Right atrium auricular region (tissue), 2 donors: ENCODE data around the gene MAGI1. TPM values are rescaled to one million over a fixed set of nuclear protein-coding genes. Genes with fewer than 3 reads are reported as not detected.

Experiments used
- DNase-seq: peaks from one replicate; pipeline ENCODE4 v3.0.0-alpha.2; 2019; ENCODE audit warnings: low spot score
- H3K27ac ChIP-seq, 2 donors: fragments of 200-600 bp; sonication (generic); 1 replicate in 1 of 2; 2 replicates in 1 of 2; pipeline ENCODE4 v1.5.1; 2016 to 2019
- H3K27me3 ChIP-seq, 2 donors: fragments of 200-600 bp; sonication (generic); one replicate each; pipeline versions ENCODE4 v1.5.1 to v1.6.0; 2017 to 2019
- H3K36me3 ChIP-seq: fragments of 200-600 bp; sonication (generic); one replicate; pipeline ENCODE4 v1.5.1; 2016
- H3K4me1 ChIP-seq, 2 donors: fragments of 200-600 bp; sonication (generic); one replicate each; pipeline versions ENCODE4 v1.5.1 to v1.6.0; 2017 to 2019
- H3K4me3 ChIP-seq, 2 donors: fragments of 200-600 bp; sonication (generic); 1 replicate in 1 of 2; 2 replicates in 1 of 2; pipeline ENCODE4 v1.5.1; 2017 to 2019; ENCODE audit warnings: mild to moderate bottlenecking in 1 of 2, moderate library complexity in 1 of 2
- H3K9me3 ChIP-seq, 2 donors: fragments of 200-600 bp; sonication (generic); one replicate each; pipeline ENCODE4 v1.5.1; 2019
- total RNA-seq, 2 donors: library from RNA; depleted of rRNA; stranded (reverse); fragments of >200 nt; gene quantifications; one replicate each; pipeline ENCODE4 v1.1.0, GENCODE V29; 2016
- TF ChIP-seq, protein P1 (sequence below), 2 donors: fragments of 200-600 bp; sonication (generic); IDR thresholded peaks; one replicate each; pipeline ENCODE4 v1.5.1; 2019; ENCODE audit warnings: antibody characterized with exemption in 2 of 2

The MAGI1 gene
- total RNA-seq, 2 donors from 2014 or later = 28.5 to 34.8 TPM

DNA sequence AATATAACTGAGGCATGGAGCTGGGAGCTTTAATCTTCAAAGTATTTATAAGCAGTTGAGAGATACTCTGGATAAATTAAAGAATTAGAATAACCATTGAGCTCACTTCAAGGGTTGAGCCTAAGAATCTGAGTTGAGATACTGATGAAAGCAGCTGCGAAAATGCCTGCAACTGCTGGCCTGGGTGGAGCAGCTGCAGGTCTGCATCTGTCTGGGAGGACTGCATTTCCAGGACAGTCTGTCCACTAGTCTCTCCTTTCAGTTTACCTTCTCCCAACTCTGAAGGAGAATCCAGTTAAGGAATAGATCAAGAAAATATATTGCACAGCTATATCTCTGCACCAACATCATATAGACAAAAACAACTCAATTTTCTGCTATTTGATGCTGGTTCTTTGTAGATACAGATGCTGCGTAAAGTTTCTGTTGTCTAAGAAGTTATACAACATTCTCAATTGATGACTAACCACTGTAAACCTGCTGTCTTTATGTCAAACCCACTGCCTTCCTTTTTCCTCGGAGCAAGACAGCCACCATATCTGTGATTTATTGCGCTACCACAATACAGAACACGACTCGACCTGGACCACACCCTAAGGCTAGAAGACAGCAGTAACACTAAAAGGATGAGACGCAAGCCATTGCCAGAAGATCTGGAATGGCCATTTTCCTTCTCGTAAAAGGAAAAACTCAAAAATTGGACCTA is 245.1 kb downstream of the MAGI1 start:
- H3K4me1 ChIP-seq = no peaks in the 10 kb centered on the region
- H3K27ac ChIP-seq = no peak overlapping the region
- no peaks in the 10 kb centered on the region for H3K27me3 ChIP-seq
- no peak overlapping the region for H3K4me3 ChIP-seq
- TF ChIP-seq, protein P1, sequence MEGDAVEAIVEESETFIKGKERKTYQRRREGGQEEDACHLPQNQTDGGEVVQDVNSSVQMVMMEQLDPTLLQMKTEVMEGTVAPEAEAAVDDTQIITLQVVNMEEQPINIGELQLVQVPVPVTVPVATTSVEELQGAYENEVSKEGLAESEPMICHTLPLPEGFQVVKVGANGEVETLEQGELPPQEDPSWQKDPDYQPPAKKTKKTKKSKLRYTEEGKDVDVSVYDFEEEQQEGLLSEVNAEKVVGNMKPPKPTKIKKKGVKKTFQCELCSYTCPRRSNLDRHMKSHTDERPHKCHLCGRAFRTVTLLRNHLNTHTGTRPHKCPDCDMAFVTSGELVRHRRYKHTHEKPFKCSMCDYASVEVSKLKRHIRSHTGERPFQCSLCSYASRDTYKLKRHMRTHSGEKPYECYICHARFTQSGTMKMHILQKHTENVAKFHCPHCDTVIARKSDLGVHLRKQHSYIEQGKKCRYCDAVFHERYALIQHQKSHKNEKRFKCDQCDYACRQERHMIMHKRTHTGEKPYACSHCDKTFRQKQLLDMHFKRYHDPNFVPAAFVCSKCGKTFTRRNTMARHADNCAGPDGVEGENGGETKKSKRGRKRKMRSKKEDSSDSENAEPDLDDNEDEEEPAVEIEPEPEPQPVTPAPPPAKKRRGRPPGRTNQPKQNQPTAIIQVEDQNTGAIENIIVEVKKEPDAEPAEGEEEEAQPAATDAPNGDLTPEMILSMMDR (IDR thresholded peaks at IDR 0.05) = no peak
- no peak for DNase-seq
- H3K9me3 ChIP-seq = no peaks in the 10 kb centered on the region
- no peaks in the 10 kb centered on the region for H3K36me3 ChIP-seq

GRCh38 chr3:65788461-65788860 is 250.3 kb downstream of the MAGI1 start:
- Histone ChIP-seq H3K4me1 (peaks cover 0 to 11% of the 10 kb centered on the region in 2 donors), H3K27ac (no peak overlapping the region), H3K36me3 (no peaks in the 10 kb centered on the region), H3K4me3 (no peak overlapping the region), H3K27me3 (no peaks in the 10 kb centered on the region), H3K9me3 (no peaks in the 10 kb centered on the region)
- TF ChIP-seq, protein P1 (IDR thresholded peaks at IDR 0.05) = no peak
- no peak for DNase-seq

GRCh38 chr3:65787827-65788226 is 250.9 kb downstream of the MAGI1 start:
- no peaks in the 10 kb centered on the region for H3K9me3 ChIP-seq
- H3K27ac ChIP-seq = no peak overlapping the region
- TF ChIP-seq, protein P1 (IDR thresholded peaks at IDR 0.05) = no peak
- H3K27me3 ChIP-seq = no peaks in the 10 kb centered on the region
- H3K36me3 ChIP-seq = no peaks in the 10 kb centered on the region
- peaks cover 0 to 11% of the 10 kb centered on the region in 2 donors for H3K4me1 ChIP-seq
- H3K4me3 ChIP-seq = no peak overlapping the region
- DNase-seq = no peak

- Histone ChIP-seq H3K27me3 (no peaks in the 10 kb centered on the region), H3K9me3 (no peaks in the 10 kb centered on the region), H3K27ac (no peak overlapping the region), H3K36me3 (no peaks in the 10 kb centered on the region), H3K4me3 (no peak overlapping the region), H3K4me1 (peaks cover 0 to 11% of the 10 kb centered on the region in 2 donors)
- TF ChIP-seq, protein P1 (IDR thresholded peaks at IDR 0.05) = no peak
- no peak for DNase-seq
Measured at GRCh38 chr3:65787340-65787739, 251.4 kb downstream of the MAGI1 start.

DNA sequence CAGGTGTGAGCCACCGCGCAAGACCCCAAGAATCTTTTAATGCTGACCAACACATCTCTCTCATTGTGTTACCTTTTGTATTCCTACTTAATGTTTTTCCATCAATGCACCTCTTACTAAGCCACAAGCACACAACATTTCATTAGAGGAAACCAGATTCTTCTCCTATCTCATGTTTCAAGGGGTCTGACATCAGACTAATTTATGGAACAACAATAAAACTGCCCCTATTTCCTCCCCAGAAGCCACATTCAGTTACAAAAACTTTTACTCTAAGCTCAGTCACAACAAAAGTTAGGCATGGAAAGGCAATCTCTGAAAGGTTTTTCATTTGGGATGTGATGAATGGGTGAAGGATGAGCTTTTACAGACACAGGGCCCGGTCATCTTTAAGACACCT is 251.8 kb downstream of the MAGI1 start:
- H3K4me3 ChIP-seq = no peak overlapping the region
- peaks cover 0 to 11% of the 10 kb centered on the region in 2 donors for H3K4me1 ChIP-seq
- no peak for DNase-seq
- TF ChIP-seq, protein P1 (IDR thresholded peaks at IDR 0.05) = no peak
- H3K27ac ChIP-seq = no peak overlapping the region
- H3K9me3 ChIP-seq = no peaks in the 10 kb centered on the region
- H3K36me3 ChIP-seq = no peaks in the 10 kb centered on the region
- H3K27me3 ChIP-seq = no peaks in the 10 kb centered on the region
